GM23338 (cell line): Measurements from ENCODE around the gene DMBT1. TPM values are rescaled to one million over a fixed set of nuclear protein-coding genes. Genes with fewer than 3 reads are reported as not detected.

Source experiments
- ATAC-seq: fragments of 200-7000 bp; cut with Tn5 transposase; 3 replicates; pipeline ENCODE4 v1.9.1; 2020
- DNase-seq: peaks from one replicate; pipeline ENCODE4 v3.0.0-alpha.2; 2015; ENCODE audit warnings: low spot score
- H2AFZ ChIP-seq: fragments of 200-600 bp; sonication (generic); 2 replicates; pipeline ENCODE4 v1.8.0; 2016; ENCODE audit warnings: antibody characterized with exemption, mild to moderate bottlenecking, moderate library complexity
- H3F3A ChIP-seq: fragments of 200-600 bp; sonication (generic); replicated peaks from 2 replicates; pipeline ENCODE4 v1.8.0; 2017; ENCODE audit warnings: antibody characterized with exemption, mixed run types, low read depth
- H3K27ac ChIP-seq: fragments of 200-600 bp; sonication (generic); 2 replicates; pipeline ENCODE4 v1.6.1; 2016; ENCODE audit warnings: low read depth
- H3K27me3 ChIP-seq: fragments of 200-600 bp; sonication (generic); 2 replicates; pipeline ENCODE4 v1.8.0; 2016; ENCODE audit warnings: mild to moderate bottlenecking, mixed run types, moderate library complexity; ENCODE audit not compliant: insufficient read depth
- H3K36me3 ChIP-seq: fragments of 200-600 bp; sonication (generic); 2 replicates; pipeline ENCODE4 v1.8.0; 2016; ENCODE audit warnings: mild to moderate bottlenecking; ENCODE audit not compliant: insufficient read depth
- H3K4me1 ChIP-seq: fragments of 200-600 bp; sonication (generic); 2 replicates; pipeline ENCODE4 v1.8.0; 2016; ENCODE audit warnings: mild to moderate bottlenecking, moderate library complexity; ENCODE audit not compliant: insufficient read depth
- H3K4me2 ChIP-seq: fragments of 200-600 bp; sonication (generic); 2 replicates; pipeline ENCODE4 v1.7.1; 2017; ENCODE audit warnings: mixed run types
- H3K4me3 ChIP-seq: fragments of 200-600 bp; sonication (generic); 2 replicates; pipeline ENCODE4 v1.6.1; 2016; ENCODE audit warnings: mixed run types
- H3K79me2 ChIP-seq: fragments of 200-600 bp; sonication (generic); replicated peaks from 2 replicates; pipeline ENCODE4 v1.8.0; 2017; ENCODE audit warnings: mild to moderate bottlenecking; ENCODE audit not compliant: insufficient read depth
- H3K9me2 ChIP-seq: fragments of 200-600 bp; sonication (generic); 2 replicates; pipeline ENCODE4 v1.8.0; 2017; ENCODE audit not compliant: insufficient read depth
- H4K20me1 ChIP-seq: fragments of 200-600 bp; sonication (generic); replicated peaks from 2 replicates; pipeline ENCODE4 v1.8.0; 2017; ENCODE audit warnings: mild to moderate bottlenecking; ENCODE audit not compliant: insufficient read depth
- H3K27ac Mint-ChIP-seq: 2 replicates; pipeline ENCODE4 v1.8.0; 2020; ENCODE audit warnings: inconsistent platforms, mild to moderate bottlenecking, moderate library complexity, mixed read lengths
- H3K27me3 Mint-ChIP-seq: 3 replicates; pipeline ENCODE4 v1.8.0; 2022; ENCODE audit warnings: low read depth, mild to moderate bottlenecking, moderate library complexity, mixed read lengths, inconsistent platforms; ENCODE audit not compliant: insufficient read depth, poor library complexity
- H3K36me3 Mint-ChIP-seq: 3 replicates; pipeline ENCODE4 v1.8.0; 2021; ENCODE audit warnings: low read depth, mild to moderate bottlenecking, inconsistent platforms, moderate library complexity, mixed read lengths
- H3K4me1 Mint-ChIP-seq: 3 replicates; pipeline ENCODE4 v1.8.0; 2020; ENCODE audit warnings: mild to moderate bottlenecking, inconsistent platforms, mixed read lengths
- H3K4me3 Mint-ChIP-seq: 3 replicates; pipeline ENCODE4 v1.8.0; 2021; ENCODE audit warnings: moderate library complexity, mild to moderate bottlenecking, inconsistent platforms, mixed read lengths
- H3K9me3 Mint-ChIP-seq: 3 replicates; pipeline ENCODE4 v1.8.0; 2020; ENCODE audit warnings: moderate library complexity, mild to moderate bottlenecking, inconsistent platforms, mixed read lengths
- CTCF ChIP-seq, 2 experiments: fragments of 200-600 bp in 1 of 2; sonication (generic) in 1 of 2; conservative IDR thresholded peaks; 2 replicates each; pipeline versions ENCODE4 v1.5.1 to v1.6.1; 2016 to 2017; ENCODE audit warnings: antibody characterized with exemption in 2 of 2, low read depth in 2 of 2, mild to moderate bottlenecking in 2 of 2, moderate library complexity in 1 of 2
- EZH2 ChIP-seq: fragments of 200-600 bp; sonication (generic); IDR thresholded peaks from one replicate; pipeline ENCODE4 v1.8.0; 2017; ENCODE audit warnings: antibody characterized with exemption, mild to moderate bottlenecking, low read depth; ENCODE audit not compliant: unreplicated experiment
- EZH2phosphoT487 ChIP-seq: fragments of 200-600 bp; sonication (generic); IDR thresholded peaks from one replicate; pipeline ENCODE4 v1.8.1; 2018; ENCODE audit warnings: antibody characterized with exemption; ENCODE audit not compliant: unreplicated experiment
- JUNB ChIP-seq: IDR thresholded peaks from one replicate; pipeline ENCODE4 v1.6.1; 2016; ENCODE audit warnings: antibody characterized with exemption; ENCODE audit not compliant: unreplicated experiment
- NANOG ChIP-seq: IDR thresholded peaks from 2 replicates; pipeline ENCODE4 v1.6.1; 2016; ENCODE audit warnings: antibody characterized with exemption, borderline replicate concordance
- POLR2AphosphoS5 ChIP-seq: IDR thresholded peaks from 2 replicates; pipeline ENCODE4 v1.6.1; 2016; ENCODE audit warnings: antibody characterized with exemption, low read depth
- STAT1 ChIP-seq: IDR thresholded peaks from one replicate; pipeline ENCODE4 v1.6.1; 2016; ENCODE audit warnings: antibody characterized with exemption; ENCODE audit not compliant: unreplicated experiment
- ZNF462 ChIP-seq: fragments of 250-450 bp; sonication (Bioruptor Pico); IDR thresholded peaks from 2 replicates; pipeline ENCODE4 v1.5.0; 2020; ENCODE audit warnings: mild to moderate bottlenecking, moderate library complexity
- long read RNA-seq: library from polyadenylated mRNA; unstranded; transcript quantifications from one replicate; pipeline ENCODE4 v2.0.0, GENCODE V29; 2020; ENCODE audit not compliant: unreplicated experiment
- polyA plus RNA-seq: library from polyadenylated mRNA; unstranded; fragments of >200 nt; fragmentation: Nextera tagmentation; extraction: Ambion mirVana; gene quantifications from 2 replicates; pipeline ENCODE4 v1.2.1, GENCODE V29; 2016
- total RNA-seq: library from RNA; depleted of rRNA; stranded (reverse); fragments of >200 nt; shearing (Covaris generic); gene quantifications from 2 replicates; pipeline ENCODE4 v1.2.3, GENCODE V29; 2014; rRNA removed
- TF ChIP-seq, protein P1 (sequence below): IDR thresholded peaks from 2 replicates; pipeline ENCODE4 v1.6.1; 2016; ENCODE audit warnings: antibody characterized with exemption

The DMBT1 gene
- 0.03 TPM in 1 of 2 replicates, not detected in the other for total RNA-seq
- polyA plus RNA-seq, result 0.05 TPM in 1 of 2 replicates, not detected in the other
- long read RNA-seq, result 0 reads

GRCh38 chr10:122560279-122560804 lies at the start of gene DMBT1:
Gene DMBT1 (plus strand): TSS chr10:122560754. CDS start chr10:122560771, 17 bp downstream.
- peaks cover 7% of the 10 kb centered on the region for H3K27me3 Mint-ChIP-seq
- TF ChIP-seq EZH2phosphoT487 (no peak), CTCF (conservative IDR thresholded peaks at IDR 0.05; ENCODE audit: low read depth in 2 of 2) (no peak)
- Histone ChIP-seq H3K4me2 (no peak within 1 kb of the TSS), H3F3A (no peaks in the 10 kb centered on the region), H3K4me3 (no peak within 1 kb of the TSS), H4K20me1 (no peaks in the 10 kb centered on the region), H2AFZ (no peak within 1 kb of the TSS; the same call in 1 of the 2 replicates), H3K4me1 (no peaks in the 10 kb centered on the region), H3K9me2 (0 out of 2 replicates have a peak, but pooled peaks cover 2% of the 10 kb centered on the region), H3K79me2 (no peaks in the 10 kb centered on the region), H3K27me3 (no peaks in the 10 kb centered on the region), H3K36me3 (no peaks in the 10 kb centered on the region), H3K27ac (no peak within 1 kb of the TSS)
- H3K27ac Mint-ChIP-seq, result no peak within 1 kb of the TSS
- no peak for ATAC-seq
- no peaks in the 10 kb centered on the region for H3K9me3 Mint-ChIP-seq
- DNase-seq, result no peak
- H3K36me3 Mint-ChIP-seq, result no peaks in the 10 kb centered on the region
- no peak within 1 kb of the TSS for H3K4me3 Mint-ChIP-seq
- H3K4me1 Mint-ChIP-seq, result peaks cover 18% of the 10 kb centered on the region

GRCh38 chr10:122513053-122513452 lies 47.5 kb upstream of the DMBT1 start:
- Histone ChIP-seq H3K27me3 (no peaks in the 10 kb centered on the region), H3K36me3 (no peaks in the 10 kb centered on the region), H3K79me2 (no peaks in the 10 kb centered on the region), H4K20me1 (no peaks in the 10 kb centered on the region), H3K4me3 (no peak overlapping the region), H3K4me2 (no peak overlapping the region), H3K4me1 (no peaks in the 10 kb centered on the region), H3K9me2 (no peaks in the 10 kb centered on the region), H2AFZ (no peak overlapping the region), H3K27ac (no peak overlapping the region), H3F3A (no peaks in the 10 kb centered on the region)
- no peaks in the 10 kb centered on the region for H3K9me3 Mint-ChIP-seq
- DNase-seq, result no peak
- H3K27me3 Mint-ChIP-seq, result no peaks in the 10 kb centered on the region
- H3K4me3 Mint-ChIP-seq, result no peak overlapping the region
- H3K4me1 Mint-ChIP-seq, result peaks cover 9% of the 10 kb centered on the region; the same call in 2 of the 3 replicates
- ATAC-seq, result no peak
- no peaks in the 10 kb centered on the region for H3K36me3 Mint-ChIP-seq
- H3K27ac Mint-ChIP-seq, result no peak overlapping the region
- TF ChIP-seq JUNB (no peak), POLR2AphosphoS5 (no peak), EZH2 (no peak), NANOG (no peak), CTCF (conservative IDR thresholded peaks at IDR 0.05; ENCODE audit: low read depth in 2 of 2) (no peak), ZNF462 (CRISPR knock-in tag) (no peak), STAT1 (no peak)
- TF ChIP-seq, protein P1, sequence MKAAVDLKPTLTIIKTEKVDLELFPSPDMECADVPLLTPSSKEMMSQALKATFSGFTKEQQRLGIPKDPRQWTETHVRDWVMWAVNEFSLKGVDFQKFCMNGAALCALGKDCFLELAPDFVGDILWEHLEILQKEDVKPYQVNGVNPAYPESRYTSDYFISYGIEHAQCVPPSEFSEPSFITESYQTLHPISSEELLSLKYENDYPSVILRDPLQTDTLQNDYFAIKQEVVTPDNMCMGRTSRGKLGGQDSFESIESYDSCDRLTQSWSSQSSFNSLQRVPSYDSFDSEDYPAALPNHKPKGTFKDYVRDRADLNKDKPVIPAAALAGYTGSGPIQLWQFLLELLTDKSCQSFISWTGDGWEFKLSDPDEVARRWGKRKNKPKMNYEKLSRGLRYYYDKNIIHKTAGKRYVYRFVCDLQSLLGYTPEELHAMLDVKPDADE, result no peak
